ENCODE measurements around the gene SPATA22. TPM values are rescaled to one million over a fixed set of nuclear protein-coding genes. Genes with fewer than 3 reads are reported as not detected.

Gene SPATA22, protein sequence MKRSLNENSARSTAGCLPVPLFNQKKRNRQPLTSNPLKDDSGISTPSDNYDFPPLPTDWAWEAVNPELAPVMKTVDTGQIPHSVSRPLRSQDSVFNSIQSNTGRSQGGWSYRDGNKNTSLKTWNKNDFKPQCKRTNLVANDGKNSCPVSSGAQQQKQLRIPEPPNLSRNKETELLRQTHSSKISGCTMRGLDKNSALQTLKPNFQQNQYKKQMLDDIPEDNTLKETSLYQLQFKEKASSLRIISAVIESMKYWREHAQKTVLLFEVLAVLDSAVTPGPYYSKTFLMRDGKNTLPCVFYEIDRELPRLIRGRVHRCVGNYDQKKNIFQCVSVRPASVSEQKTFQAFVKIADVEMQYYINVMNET
- total RNA-seq: 0.87 TPM in 1 of 2 replicates, not detected in the other

GRCh38 chr17:3471599-3471998 is at the start of gene SPATA22:
Gene SPATA22 (minus strand): TSS chr17:3471819. CDS start chr17:3469325, 2,494 bp downstream.

GRCh38 chr17:3475812-3476610 is 4.4 kb upstream of the SPATA22 start, which contains the start of gene ASPA:
Gene ASPA (plus strand): TSS chr17:3475997. CDS start chr17:3476160, 163 bp downstream.

GRCh38 chr17:3433741-3434140 is 37.9 kb downstream of the SPATA22 start, which contains the start of gene OR1E2:
Gene OR1E2 (minus strand): TSS chr17:3433841. CDS start chr17:3433841, 0 bp downstream.

DNA sequence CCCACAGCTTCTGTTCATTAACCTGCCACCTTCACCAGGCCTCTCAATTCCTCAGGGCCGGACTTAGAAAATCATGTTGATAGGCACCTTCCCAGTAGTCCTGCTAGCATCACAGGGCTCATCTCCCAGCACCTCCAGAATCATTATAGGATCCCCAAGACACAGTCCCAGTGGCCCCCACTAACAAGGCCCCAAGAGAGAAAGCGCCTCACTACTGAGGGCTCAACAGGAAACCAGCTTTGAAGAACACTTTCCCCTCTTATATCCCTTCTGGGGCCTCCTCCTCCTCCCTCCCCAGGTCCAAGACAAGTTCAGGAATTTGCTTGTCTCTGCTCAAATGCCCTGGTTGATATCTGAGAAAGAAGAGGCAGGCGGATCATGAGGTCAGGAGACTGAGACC is 60.5 kb downstream of the SPATA22 start, which contains the start of gene OR3A3:
TSS of gene OR3A3 (plus strand) at position 301 of the 400 bp plus-strand sequence.

GRCh38 chr17:3398310-3398709 is 73.3 kb downstream of the SPATA22 start, which contains the start of gene OR1E1:
Gene OR1E1 (minus strand): TSS chr17:3398410. CDS start chr17:3398410, 0 bp downstream.

Other genes starting within 250 kb of the SPATA22 start
- 0.12 TPM in 1 of 2 replicates, not detected in the other for gene OR3A1, start 173.5 kb downstream of the SPATA22 start, total RNA-seq
- gene OR3A2, start 85.5 kb downstream of the SPATA22 start, total RNA-seq: 0.06 TPM in 1 of 2 replicates, not detected in the other
- gene OR1E1, start 73.4 kb downstream of the SPATA22 start, total RNA-seq: not detected in 2 replicates
- gene OR3A3, start 60.4 kb downstream of the SPATA22 start, total RNA-seq: not detected in 2 replicates
- not detected in 2 replicates for gene OR1E2, start 38.0 kb downstream of the SPATA22 start, total RNA-seq
- 0.06 and 0.13 TPM in 2 replicates for gene ASPA, start 4.2 kb upstream of the SPATA22 start, total RNA-seq
- 0.53 and 0.68 TPM in 2 replicates for gene TRPV3, start 86.0 kb upstream of the SPATA22 start, total RNA-seq
- 0.92 and 1.2 TPM in 2 replicates for gene TRPV1, start 137.6 kb upstream of the SPATA22 start, total RNA-seq
- 8.5 and 9.6 TPM in 2 replicates for gene SHPK, start 164.4 kb upstream of the SPATA22 start, total RNA-seq
- 12.4 and 19.2 TPM in 2 replicates for gene CTNS, start 164.9 kb upstream of the SPATA22 start, total RNA-seq
- 130 and 142 TPM in 2 replicates for gene TAX1BP3, start 196.8 kb upstream of the SPATA22 start, total RNA-seq
- gene EMC6, start 197.0 kb upstream of the SPATA22 start, total RNA-seq: 12.3 and 15.2 TPM in 2 replicates
- gene P2RX5, start 224.3 kb upstream of the SPATA22 start, total RNA-seq: 1.3 and 1.5 TPM in 2 replicates